ENCODE results near the gene AKAP13. TPM values are rescaled to one million over a fixed set of nuclear protein-coding genes. Genes with fewer than 3 reads are reported as not detected.

The AKAP13 gene
- total and polyA plus RNA-seq, 2 of the 13 experiments (the other 11 are each of a cell fraction or from before 2014, with no cell fraction given), result 6.7 to 27.1 TPM

DNA sequence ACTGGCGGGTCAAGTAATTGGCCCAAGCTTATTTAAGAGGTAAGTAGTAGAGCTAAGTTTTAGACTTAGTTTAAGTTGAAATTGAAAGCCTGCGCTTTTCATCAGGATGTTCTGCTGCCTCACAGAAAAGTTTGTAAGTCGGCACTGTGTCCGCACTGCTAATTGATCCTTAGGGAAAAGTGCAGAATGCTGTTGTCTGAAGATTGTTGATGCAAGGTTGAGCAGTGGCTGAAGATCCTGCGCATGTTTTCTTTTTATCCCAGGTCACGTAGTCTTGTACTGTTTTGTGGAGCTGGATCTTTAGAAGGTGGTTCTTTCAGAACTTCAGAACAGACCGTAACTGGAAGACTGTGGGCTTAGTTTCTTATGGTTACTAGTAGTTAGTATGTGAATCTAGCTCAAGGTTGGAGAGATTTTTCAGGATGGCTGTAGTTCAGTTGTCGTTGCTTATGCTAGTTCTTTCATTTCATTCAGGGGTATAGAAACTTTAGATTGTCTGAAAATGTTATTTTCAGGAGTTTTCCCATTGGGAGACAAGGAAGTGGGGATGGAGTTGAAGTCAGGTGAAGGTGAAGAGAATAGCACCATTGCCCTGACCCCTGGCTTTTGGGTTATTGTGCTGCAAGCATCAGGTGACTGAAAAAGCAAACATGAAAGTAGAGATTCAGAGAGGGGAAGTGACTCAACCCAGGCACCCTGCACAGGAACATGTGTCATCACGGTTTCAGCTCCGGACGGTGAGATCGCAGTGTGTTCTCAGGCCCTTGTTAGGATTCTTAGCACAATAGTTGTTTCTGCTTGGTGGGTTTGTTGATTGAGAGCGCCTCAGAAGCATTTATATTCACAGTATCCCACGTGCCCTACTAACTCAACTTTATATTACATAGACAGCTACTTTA lies 32.8 kb downstream of the AKAP13 start (continued):
- TF ChIP-seq CREB1 (IDR thresholded peaks at IDR 0.05), result 0 out of 2 replicates have a peak, but pooled peaks have one; percentile 5
- peak; percentile 66 for TF ChIP-seq CREB1 (CRISPR knock-in tag; IDR thresholded peaks at IDR 0.05)
- TF ChIP-seq ZMYM4 (CRISPR knock-in tag; IDR thresholded peaks at IDR 0.05), result peak; percentile 87
- peak; percentile 98 for TF ChIP-seq RXRB (CRISPR knock-in tag; IDR thresholded peaks at IDR 0.05; ENCODE audit: borderline replicate concordance)
- TF ChIP-seq SOX5 (CRISPR knock-in tag; IDR thresholded peaks at IDR 0.05; ENCODE audit: borderline replicate concordance), result peak; percentile 99
- 0 out of 2 replicates have a peak, but pooled peaks have one; percentile 31 for TF ChIP-seq ISL2 (CRISPR knock-in tag; IDR thresholded peaks at IDR 0.05)
- TF ChIP-seq TARDBP (CRISPR knock-in tag; IDR thresholded peaks at IDR 0.05), result peak; percentile 52; the same call in 1 of the 2 replicates
- TF ChIP-seq, protein P1, sequence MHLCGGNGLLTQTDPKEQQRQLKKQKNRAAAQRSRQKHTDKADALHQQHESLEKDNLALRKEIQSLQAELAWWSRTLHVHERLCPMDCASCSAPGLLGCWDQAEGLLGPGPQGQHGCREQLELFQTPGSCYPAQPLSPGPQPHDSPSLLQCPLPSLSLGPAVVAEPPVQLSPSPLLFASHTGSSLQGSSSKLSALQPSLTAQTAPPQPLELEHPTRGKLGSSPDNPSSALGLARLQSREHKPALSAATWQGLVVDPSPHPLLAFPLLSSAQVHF (CRISPR knock-in tag; IDR thresholded peaks at IDR 0.05), result no peak
- TF ChIP-seq HES4 (CRISPR knock-in tag; IDR thresholded peaks at IDR 0.05; ENCODE audit: borderline replicate concordance), result no peak
- TF ChIP-seq, protein P2, sequence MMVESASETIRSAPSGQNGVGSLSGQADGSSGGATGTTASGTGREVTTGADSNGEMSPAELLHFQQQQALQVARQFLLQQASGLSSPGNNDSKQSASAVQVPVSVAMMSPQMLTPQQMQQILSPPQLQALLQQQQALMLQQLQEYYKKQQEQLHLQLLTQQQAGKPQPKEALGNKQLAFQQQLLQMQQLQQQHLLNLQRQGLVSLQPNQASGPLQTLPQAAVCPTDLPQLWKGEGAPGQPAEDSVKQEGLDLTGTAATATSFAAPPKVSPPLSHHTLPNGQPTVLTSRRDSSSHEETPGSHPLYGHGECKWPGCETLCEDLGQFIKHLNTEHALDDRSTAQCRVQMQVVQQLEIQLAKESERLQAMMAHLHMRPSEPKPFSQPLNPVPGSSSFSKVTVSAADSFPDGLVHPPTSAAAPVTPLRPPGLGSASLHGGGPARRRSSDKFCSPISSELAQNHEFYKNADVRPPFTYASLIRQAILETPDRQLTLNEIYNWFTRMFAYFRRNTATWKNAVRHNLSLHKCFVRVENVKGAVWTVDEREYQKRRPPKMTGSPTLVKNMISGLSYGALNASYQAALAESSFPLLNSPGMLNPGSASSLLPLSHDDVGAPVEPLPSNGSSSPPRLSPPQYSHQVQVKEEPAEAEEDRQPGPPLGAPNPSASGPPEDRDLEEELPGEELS (CRISPR knock-in tag; IDR thresholded peaks at IDR 0.05), result peak; percentile 74
- peak; percentile 80; the same call in 1 of the 2 replicates for TF ChIP-seq HMG20A (CRISPR knock-in tag; IDR thresholded peaks at IDR 0.05; ENCODE audit: borderline replicate concordance)
- TF ChIP-seq ZNF879 (CRISPR knock-in tag; IDR thresholded peaks at IDR 0.05), result no peak
- TF ChIP-seq GATAD2A (CRISPR knock-in tag; IDR thresholded peaks at IDR 0.05), result peak; percentile 81
- no peak for TF ChIP-seq ZNF10 (CRISPR knock-in tag; IDR thresholded peaks at IDR 0.05; ENCODE audit: borderline replicate concordance, low read depth)
- TF ChIP-seq FOXA1 (IDR thresholded peaks at IDR 0.05), result no peak
- peak; percentile 90 for TF ChIP-seq FOXA1 (CRISPR knock-in tag; IDR thresholded peaks at IDR 0.05)
- no peak for TF ChIP-seq CAMTA2 (CRISPR knock-in tag; IDR thresholded peaks at IDR 0.05; ENCODE audit: borderline replicate concordance)
- TF ChIP-seq MAFG (CRISPR knock-in tag; IDR thresholded peaks at IDR 0.05), result no peak
- TF ChIP-seq, protein P3, sequence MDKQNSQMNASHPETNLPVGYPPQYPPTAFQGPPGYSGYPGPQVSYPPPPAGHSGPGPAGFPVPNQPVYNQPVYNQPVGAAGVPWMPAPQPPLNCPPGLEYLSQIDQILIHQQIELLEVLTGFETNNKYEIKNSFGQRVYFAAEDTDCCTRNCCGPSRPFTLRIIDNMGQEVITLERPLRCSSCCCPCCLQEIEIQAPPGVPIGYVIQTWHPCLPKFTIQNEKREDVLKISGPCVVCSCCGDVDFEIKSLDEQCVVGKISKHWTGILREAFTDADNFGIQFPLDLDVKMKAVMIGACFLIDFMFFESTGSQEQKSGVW (CRISPR knock-in tag; IDR thresholded peaks at IDR 0.05; ENCODE audit: borderline replicate concordance), result no peak
- TF ChIP-seq ZNF44 (CRISPR knock-in tag; IDR thresholded peaks at IDR 0.05), result no peak
- TF ChIP-seq, protein P4, sequence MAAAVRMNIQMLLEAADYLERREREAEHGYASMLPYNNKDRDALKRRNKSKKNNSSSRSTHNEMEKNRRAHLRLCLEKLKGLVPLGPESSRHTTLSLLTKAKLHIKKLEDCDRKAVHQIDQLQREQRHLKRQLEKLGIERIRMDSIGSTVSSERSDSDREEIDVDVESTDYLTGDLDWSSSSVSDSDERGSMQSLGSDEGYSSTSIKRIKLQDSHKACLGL (CRISPR knock-in tag; IDR thresholded peaks at IDR 0.05), result no peak
- TF ChIP-seq ZNF556 (CRISPR knock-in tag; IDR thresholded peaks at IDR 0.05; ENCODE audit: borderline replicate concordance), result no peak
- TF ChIP-seq NFYC (CRISPR knock-in tag; IDR thresholded peaks at IDR 0.05), result 0 out of 2 replicates have a peak, but pooled peaks have one; percentile 8
- TF ChIP-seq, protein P5, sequence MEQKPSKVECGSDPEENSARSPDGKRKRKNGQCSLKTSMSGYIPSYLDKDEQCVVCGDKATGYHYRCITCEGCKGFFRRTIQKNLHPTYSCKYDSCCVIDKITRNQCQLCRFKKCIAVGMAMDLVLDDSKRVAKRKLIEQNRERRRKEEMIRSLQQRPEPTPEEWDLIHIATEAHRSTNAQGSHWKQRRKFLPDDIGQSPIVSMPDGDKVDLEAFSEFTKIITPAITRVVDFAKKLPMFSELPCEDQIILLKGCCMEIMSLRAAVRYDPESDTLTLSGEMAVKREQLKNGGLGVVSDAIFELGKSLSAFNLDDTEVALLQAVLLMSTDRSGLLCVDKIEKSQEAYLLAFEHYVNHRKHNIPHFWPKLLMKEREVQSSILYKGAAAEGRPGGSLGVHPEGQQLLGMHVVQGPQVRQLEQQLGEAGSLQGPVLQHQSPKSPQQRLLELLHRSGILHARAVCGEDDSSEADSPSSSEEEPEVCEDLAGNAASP (CRISPR knock-in tag; IDR thresholded peaks at IDR 0.05; ENCODE audit: borderline replicate concordance), result peak; percentile 98
